HPDE6-E6E7 (cell line): ENCODE data around the gene C10orf90.

ENCODE experiments used
- DNase-seq: peaks from one replicate; pipeline ENCODE4 v3.0.0; 2011; ENCODE audit warnings: missing footprints; ENCODE audit errors: extremely low spot score

Gene C10orf90

DNA sequence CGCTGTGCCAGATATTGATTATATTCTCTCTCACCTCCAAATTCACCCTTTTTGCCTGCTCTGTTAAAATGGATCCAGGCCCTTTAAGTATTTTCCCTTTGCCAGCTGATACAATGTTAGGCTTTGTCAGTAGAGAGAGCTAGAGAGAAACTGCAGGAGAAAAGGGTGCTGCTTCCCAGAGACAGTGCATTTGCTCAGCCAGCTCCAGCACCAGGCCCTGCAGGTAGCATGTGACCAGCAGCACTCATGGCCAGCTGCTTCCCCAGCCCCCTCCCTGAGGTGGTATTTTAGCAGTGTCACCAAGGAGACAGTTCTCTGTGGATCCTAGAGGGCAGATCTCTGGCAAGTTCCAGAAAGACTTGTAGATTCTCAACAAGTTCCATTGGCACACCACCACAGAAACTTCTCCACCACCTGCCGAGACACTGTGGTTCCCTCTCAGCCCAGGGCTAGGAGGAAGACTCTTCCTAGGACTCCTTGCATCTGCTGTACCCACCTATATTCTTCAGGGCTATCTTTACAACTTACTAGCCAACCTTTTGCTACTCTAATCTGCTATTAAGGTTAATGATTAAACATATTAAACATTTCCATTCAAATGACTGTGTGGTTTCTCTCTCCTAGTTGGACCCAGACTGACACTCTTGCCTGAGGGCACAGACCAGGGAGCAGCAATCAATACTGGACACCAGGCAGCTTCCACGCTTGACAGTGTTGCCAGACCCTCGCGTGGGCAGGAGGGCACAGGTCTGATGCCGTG lies 246.6 kb downstream of the C10orf90 start:
- no peak for DNase-seq

DNA sequence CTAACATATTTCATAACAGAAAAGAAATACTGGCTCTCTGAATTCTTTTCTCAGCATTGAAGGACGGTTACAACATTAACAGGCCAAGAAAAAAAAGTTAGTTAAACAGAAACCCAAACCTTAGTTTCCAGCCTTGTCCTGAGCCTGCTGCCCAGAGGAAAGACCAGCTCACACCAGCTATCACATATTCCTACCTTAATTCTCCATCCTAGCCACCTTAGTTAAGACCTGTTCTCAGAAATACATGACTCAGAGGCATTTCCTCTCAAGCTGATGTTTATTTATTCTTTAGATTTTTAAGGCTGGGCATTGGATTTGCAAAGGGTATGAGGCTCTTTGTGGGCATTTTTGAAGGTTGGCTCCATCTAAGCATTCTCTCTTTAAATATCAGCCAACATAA lies 247.9 kb downstream of the C10orf90 start:
- no peak for DNase-seq

DNA sequence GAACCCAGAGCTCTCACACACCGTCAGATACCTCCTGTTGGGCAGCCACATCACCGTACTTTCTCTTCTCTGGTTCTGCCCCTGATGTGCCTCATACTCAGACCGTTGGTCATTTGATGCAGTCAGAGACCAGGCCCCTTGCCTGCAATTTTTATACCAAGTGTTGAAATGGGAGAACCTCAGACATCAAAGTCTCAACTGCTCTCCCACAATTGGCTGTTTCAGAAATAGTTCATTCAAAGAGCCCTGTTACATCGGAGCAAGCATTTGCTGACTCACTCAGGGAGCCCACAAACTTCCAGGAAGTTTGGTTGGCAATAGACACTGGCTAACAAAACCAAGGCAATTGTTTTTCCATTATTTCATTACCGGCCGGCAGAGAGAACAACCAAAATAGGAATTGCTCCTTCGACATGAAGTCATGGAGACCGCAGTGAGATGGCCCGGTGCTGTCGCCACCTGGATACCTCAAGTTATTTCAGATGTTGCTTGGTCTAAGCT lies 248.7 kb downstream of the C10orf90 start:
- DNase-seq = no peak

DNA sequence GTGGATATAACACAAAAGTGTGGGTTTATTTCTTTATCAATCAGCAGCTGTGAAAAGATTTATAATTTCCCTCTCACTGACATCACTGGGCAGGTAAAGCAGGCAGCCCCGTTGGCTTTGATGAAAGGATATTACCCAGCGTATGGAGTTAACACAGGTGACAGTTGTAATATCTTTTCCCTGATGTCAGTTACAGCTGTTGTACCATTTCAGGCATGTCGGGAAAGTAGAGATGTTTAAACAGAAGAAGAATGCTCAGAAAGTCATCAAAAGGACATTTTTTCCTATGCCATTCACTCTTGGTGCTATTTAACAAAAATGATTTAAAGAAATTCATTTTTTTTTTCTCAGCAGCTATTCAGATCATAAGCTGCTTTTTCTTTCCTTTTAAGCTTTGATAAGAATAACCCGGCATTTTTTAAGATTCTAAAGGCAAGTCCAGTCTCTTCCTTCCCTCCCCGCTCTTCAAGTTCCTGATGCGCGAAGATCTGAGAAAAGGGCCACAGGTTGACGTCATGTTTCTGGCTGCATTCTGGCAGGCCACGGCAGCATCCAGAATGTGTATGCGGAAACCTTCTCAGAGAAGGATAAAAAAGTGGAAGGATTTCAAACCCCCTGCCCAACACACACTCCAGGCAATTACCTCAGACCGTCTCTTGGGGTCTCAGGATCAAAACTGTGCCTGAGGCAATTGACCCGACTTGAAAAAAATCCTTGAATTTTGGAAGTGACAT lies 249.8 kb downstream of the C10orf90 start:
- DNase-seq = no peak

DNA sequence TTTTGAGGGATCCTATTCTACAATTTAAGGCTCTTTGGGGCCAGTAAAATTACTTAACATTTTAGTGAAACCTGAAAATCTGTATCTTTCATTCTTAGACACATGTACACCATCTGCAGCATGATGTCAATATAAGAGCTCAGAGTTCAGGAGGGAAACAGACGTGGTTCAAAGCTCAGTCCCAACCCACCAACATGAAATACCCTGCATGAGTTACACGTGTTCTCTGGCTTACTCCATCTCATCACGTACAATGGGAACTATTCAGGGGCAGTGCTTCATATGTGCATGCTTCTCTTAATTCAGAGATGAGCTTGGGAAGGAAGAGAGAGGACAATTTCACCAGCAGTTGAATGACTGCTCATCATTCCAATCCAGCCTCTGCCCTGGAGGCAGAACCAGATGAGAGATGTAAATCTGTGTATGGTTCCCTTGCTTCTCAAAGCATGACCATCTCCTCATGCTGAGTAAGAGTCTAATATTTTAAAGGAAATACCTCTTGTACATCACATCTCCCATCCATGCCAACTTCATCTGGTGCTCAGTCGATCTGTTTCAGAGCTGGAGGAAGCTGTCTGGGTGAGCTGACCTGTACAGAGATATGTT lies 253.2 kb downstream of the C10orf90 start:
- no peak for DNase-seq

DNA sequence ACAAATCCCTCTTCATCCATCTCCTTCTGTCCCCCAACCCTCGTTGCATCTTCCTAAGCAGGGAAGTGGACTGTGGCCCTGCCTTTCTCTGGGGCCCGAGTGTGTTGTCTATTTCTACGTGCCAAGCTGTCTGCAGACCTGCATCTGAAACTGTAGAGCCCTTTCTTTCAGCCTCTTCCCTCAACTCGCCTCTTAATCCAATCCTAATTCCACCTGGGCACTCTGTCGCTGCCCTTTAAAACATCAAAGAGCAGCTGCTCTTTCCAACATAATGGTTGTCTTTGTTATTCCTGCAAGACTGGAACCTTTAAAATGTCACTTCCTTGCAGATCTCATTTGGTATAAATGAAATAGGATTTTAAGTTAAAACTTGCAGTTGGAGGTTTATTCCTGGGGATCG lies 260.7 kb downstream of the C10orf90 start:
- no peak for DNase-seq

DNA sequence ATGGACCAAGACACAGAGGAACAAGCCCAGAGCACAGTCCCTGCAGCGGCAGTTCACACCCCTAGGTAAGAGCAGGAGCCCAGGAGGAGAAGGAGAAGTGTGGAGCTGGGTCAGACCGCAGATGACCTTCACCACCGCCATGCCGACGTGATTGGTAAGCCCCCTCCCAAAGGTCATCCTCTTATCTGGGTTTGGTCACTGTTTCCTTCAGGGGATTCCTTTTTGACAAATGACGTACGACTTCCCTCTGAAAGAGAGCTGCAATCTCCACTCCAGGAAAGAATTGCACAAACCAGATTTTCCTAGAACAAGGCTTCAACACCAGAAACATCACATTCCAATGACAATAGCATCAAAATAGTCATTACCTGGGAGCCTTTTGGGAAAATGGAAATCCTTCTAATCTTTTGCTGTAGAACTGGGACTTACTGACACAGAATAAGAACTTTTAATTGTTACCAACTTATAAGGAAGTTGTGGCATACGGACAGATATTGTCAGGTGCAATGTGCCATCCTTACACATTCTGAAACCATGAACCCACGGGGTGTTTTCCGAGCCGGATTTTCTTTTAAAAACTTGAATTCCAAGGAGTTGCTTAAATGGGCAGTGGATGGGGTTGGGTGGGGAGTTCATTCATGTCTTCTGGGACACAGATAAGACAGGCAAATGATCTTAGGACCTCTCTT lies 261.4 kb downstream of the C10orf90 start:
- DNase-seq = no peak

DNA sequence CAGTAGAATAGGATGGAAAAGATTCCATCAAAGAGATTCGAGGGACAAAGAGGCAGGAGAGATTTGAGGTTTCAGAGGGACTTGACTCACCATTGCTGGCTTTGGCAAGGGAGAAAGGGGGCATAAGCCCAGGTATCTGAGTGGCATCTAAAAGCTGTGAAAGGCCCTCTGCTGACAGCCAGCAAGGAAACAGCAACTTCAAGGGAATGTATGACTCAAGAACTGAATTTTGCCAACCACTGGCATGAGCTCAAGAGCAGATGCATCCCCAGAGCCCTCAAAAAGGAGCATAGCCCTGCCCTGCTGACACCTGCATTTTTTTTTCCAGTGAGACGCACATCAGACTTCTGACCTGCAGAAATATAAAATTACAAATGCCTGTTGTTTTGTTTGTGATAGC lies 262.7 kb downstream of the C10orf90 start:
- no peak for DNase-seq

DNA sequence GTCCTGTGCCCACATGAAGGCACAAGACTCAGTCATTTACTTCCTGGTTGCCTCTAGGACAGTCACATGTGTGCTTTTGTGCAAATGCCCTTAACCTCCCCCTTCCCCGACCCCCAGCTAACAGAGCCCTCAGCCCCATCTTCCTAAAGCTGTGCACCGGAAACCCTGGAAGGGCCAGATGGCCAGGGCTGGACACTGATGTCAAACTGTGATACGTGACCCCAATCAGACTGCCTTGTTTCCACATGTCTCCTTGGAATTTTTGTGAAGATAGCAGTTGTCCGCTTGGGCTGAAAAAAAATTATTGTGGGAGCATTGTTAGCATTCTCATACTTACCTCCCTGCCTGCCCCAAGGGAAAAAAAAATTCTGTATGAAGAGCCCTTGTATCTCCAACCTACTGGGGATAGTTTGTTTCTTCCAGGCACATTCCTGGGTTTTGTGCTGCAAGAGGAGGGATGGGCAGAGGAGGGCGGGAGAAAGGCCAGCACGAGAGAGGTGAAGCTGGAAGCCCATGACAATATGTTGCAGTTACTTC lies 265.2 kb downstream of the C10orf90 start:
- no peak for DNase-seq

DNA sequence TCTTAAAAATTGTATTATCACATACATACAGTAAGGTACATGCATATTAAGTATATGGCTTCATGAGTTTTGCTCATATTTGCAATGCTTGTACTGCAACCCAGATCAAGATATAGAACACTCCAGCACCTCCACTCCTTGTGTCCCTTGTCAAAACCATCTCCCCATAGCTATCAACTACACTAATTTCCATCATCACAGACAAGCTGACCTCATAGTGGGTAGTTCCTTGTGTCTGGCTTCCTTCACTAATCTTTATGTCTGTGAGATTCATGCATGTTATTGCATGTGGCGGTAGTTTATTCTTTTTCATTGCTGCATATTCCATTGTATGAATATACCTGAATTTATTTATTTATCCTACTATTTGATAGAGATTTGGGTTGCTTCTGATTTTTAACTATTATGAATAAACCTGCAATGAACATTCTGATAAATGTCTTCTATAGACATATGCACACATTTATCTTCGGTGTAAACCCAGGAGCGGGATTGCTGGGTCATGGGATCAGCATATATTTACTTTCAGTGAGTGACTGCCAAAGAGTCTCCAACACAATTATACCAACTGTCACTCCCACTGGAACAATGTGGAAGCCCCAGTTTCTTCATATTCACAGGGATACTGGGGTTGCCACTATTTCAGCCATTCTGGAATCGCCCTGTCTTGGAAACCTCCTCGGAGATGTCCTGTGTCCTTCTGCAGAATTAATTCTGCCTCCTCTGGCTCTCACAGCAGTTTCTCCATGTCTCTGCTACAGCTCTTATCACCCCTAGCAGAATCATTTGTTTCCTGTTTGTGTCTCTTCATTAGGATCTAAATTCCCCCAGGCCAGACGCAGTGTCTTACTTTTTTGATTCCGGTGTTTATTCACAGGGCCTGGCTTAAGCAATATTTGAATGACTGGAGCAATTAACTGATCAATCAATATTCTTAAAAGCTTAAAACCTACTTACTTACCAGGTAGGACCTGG lies 267.5 kb downstream of the C10orf90 start:
- no peak for DNase-seq

DNA sequence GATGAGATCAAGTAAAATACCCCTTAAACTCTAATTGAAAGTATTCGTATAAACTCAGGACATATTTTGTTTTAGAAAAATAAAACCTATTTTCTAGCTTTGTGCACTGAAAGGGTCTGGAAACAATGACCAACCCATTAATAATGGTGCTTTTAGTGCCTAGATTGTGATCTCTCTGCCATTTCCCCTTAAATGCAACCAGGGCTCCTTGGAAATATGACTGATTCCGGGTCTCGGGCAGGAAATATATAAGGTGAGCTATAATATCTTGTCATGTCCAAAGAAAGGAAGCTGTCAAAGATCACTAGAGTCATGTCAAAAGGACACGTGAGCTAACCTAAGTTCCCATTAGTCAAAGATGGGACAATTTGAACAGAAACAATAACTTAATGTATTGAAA lies 269.9 kb downstream of the C10orf90 start:
- DNase-seq = no peak

DNA sequence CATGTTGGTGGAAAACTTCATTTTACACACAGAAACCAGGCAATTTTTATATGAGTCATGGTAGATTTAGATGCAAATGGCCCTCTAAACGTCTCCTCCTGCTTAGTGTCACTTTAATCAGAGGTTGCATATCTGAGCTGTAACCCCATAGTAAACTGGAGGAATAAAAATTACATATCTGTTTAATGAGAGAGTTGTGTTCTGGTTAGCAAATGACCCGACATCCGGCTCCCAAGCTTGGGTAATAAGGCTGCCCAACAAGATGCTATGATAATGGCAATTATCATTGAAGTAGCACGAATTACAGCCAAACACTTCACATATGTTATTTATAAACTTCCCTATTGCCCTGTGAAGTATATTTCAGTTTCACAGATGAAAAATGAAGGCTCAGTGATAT lies 271.6 kb downstream of the C10orf90 start:
- DNase-seq = no peak

DNA sequence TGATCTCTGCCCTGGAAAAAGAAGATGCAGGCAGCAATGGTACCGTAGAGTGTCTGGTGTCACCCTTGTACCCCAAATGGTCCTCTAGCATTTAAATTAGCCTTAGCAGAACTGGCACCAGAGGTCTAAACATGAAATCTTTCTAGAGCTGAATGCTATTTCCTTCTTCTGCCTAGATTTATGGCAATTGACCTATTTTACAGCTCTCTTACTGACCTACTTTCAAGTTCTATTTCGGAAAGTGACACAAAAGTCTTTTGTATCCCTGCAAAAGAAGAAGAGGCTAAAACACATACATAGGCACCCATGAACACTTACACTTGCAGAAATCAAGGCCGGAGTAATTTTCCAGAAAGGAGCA lies 272.1 kb downstream of the C10orf90 start:
- DNase-seq = no peak

DNA sequence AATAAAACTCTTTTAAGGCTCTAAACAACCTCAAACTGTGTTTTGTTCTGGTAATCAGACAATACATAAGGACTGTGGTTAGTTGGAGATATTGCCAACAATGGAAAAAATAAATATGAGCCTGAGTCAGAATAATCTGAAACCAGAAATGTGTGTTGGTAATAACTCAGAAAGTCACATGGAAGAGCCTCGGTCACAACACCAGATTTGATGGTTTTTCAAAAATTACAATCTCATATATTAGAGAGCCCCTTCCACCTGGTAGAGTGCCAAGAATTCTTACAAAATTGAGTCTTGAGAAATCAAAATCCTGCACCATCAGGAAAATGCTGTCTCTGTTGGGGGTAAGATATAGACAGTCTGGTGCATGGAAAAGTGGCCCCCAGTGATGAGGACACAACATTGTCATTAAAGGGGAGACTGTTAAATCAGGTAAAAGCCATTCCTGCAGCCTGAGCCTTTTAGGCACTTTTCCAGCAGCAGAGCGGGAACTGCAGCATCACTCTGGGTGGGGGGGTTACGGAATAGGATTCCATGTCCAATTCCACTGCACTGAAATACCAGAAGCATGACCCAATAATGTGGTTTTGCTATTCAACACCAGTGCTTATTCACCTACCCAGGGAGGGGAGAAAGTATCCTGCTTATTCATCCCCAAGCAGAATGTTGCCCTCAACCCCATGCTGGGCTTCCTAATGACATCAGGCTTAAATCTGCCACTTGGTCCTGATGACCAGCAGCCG lies 272.7 kb downstream of the C10orf90 start:
- no peak for DNase-seq

DNA sequence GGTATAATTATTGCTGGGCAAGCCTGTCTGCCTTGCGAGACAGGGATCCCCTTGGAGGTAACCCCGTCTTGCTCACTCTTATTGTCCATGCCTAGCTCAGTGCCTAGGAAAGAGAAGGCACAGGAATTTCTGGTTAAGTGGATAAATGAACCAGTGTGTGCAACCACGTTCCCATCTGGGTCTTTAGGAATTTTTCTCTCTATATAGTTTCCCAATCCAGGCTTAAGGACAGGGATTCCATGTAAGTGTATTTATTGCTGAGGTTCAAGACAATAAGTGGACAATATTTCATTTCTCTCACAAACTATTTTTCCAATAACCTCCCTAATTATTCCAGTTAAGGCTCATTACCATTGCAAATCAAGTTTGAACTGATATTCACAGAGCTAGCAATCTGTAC lies 273.3 kb downstream of the C10orf90 start:
- no peak for DNase-seq

DNA sequence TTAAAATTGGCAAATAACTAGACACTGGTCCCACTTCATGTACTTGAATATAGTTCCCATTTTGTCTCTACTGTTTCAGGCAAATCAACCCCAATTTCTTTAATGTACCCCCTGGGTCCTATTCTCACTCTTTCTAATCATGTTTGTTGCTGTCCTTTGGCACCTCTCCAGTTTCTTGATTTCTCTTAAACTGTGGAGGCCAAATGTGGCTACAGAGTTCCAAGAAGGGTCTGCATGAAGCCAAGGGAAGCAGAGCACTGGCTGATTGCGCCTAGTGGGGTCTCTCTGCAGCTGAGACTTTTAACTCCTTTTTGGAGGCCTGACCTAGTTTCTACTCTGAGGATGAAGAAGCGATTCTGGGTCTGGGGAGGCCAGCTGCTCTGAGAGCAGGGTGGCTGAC lies 275.5 kb downstream of the C10orf90 start:
- no peak for DNase-seq

DNA sequence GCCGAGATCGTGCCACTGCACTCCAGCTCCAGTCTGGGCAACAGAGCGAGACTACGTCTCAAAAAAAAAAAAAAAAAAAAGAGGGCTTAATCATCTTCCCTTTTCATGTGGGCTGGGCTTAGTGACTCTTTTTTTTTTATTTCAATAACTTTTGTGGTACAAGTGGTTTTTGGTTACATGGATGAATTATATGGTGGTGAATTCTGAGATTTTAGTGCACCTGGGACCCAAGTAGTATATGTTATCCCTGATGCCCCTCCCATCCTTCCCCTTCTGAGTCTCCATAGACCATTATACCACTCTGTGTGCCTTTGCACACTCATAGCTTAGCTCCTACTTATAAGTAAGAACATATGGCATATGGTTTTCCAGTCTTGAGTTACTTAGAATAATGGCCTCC lies 277.4 kb downstream of the C10orf90 start:
- no peak for DNase-seq

DNA sequence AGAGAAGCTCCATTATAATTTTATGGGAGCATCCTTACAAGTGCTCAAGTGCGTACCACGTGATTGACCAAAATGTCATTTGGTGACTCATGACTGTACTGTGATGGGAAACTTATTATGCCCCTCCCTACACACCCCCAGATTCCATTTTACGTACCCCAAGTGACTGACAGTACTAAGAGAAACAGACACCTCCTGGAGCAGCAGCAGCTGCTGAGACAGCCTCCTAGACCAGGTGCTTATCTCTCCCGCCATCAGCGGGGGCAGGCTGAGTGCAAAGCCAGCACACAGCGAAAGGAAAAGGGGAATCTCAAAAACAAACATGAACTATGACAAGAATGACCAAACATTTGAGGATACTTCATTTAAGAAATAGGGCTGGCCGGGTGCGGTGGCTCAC lies 278.0 kb downstream of the C10orf90 start:
- DNase-seq = no peak

DNA sequence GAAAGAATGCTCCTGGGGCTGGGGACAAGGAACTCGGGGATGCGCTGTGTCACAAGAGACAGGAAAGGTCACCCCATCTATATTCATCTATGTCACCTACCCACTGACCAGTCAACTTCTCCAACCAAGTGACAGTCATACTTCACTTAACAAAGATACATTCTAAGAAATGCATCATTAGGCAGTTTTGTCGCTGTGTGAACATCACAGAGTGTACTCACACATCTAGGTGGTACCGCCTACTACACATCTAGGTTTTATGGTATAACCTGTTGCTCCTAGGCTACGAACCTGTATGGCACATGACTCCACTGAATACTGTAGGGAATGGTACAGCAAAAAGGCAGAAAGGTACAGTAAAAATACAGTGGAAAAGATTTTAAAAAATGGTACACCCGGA lies 278.4 kb downstream of the C10orf90 start:
- no peak for DNase-seq

DNA sequence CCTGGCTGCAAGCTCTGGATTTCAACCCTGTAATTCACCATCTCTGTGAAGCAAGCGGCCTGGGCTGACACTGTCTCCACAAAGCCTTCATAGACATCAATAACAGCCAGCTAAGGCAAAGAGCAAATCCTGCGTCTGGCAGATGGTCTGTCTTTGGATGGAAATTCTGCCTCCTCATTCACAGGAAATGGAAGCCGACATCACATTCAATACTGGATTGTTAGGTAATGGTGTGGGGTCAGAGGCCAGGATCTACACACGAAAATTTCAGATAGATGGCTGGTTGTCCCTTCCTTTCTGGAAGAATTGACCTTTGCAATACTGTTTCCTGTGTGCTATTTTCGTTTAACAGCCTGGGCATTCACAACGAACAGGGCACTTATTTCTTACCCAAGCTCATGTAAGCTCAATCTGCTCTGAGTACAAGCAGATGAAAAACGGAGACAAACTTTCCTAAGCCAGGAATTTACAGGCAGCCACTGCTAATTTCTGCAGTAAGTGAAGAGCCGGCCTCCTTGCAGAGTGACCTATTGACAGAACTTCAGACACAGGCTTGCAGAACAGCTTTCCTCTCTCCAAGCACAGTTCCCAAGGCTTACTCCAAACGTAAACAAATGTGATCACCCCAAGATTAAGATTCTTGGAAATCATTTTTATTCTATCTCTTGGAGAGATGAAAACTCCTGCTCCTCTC lies 279.2 kb downstream of the C10orf90 start:
- DNase-seq = no peak
